ENCODE data around the gene IFNE.

IFNE gene

GRCh38 chr9:21510806-21511205 is 28.7 kb upstream of the IFNE start:
- no peaks in the 10 kb centered on the region for H3K9me3 ChIP-seq (ENCODE audit: low read length)
- no peaks in the 10 kb centered on the region for H3K27me3 ChIP-seq (ENCODE audit: insufficient read depth, low read length)
- no peak overlapping the region for H2AFZ ChIP-seq (ENCODE audit: low read depth, low read length)
- H3K4me3 ChIP-seq (ENCODE audit: low read length), result no peak overlapping the region
- H3K4me1 ChIP-seq (ENCODE audit: insufficient read depth, low read length), result no peaks in the 10 kb centered on the region
- H3K36me3 ChIP-seq (ENCODE audit: insufficient read depth, low read length), result no peaks in the 10 kb centered on the region

GRCh38 chr9:21507483-21507790 is 25.3 kb upstream of the IFNE start:
- Histone ChIP-seq H3K36me3 (ENCODE audit: insufficient read depth, low read length) (no peaks in the 10 kb centered on the region), H3K4me1 (ENCODE audit: insufficient read depth, low read length) (no peaks in the 10 kb centered on the region), H3K27me3 (ENCODE audit: insufficient read depth, low read length) (no peaks in the 10 kb centered on the region), H2AFZ (ENCODE audit: low read depth, low read length) (no peak overlapping the region), H3K4me3 (ENCODE audit: low read length) (no peak overlapping the region), H3K9me3 (ENCODE audit: low read length) (no peaks in the 10 kb centered on the region)

- Histone ChIP-seq H3K4me3 (ENCODE audit: low read length) (no peak overlapping the region), H3K9me3 (ENCODE audit: low read length) (no peaks in the 10 kb centered on the region), H2AFZ (ENCODE audit: low read depth, low read length) (no peak overlapping the region), H3K4me1 (ENCODE audit: insufficient read depth, low read length) (no peaks in the 10 kb centered on the region), H3K36me3 (ENCODE audit: insufficient read depth, low read length) (no peaks in the 10 kb centered on the region), H3K27me3 (ENCODE audit: insufficient read depth, low read length) (no peaks in the 10 kb centered on the region)
These were observed 24.7 kb upstream of the IFNE start for GRCh38 chr9:21506626-21507482.

DNA sequence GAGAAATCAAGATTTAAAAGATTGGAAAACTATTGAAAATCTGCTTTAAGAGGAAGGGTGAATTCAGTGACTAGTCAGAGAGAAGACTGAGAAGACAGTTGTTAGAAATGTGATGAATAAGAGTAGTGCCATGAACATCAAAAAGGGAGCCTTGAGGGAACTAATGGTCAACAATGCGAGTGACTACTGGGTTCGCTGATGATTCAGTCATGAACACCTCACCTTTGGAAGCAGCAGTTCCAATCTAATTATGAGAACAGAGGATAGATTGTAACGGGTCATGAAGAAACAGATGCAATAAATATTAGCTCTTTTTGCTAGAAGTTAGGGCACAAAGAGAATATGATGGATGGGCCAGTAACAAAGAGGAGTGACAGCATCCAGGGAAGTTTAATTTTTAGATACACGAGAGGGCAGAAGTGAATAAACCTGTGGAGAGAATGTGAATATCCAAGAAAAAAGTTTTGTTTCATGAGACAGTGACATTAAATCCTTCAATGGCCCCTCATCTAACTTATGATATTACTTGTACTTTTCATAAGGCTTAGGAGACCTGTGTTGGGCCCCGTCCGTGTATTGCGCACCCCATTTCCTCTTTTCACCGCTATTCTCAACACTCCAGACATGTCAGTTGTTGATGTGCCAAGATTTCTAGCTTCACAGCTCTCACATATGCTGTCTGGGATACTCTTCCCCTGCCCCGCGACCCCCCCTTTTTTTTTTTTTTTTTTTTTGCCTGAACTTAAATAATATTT is 23.5 kb upstream of the IFNE start:
- Histone ChIP-seq H3K4me1 (ENCODE audit: insufficient read depth, low read length) (no peaks in the 10 kb centered on the region), H3K4me3 (ENCODE audit: low read length) (no peak overlapping the region), H3K27me3 (ENCODE audit: insufficient read depth, low read length) (no peaks in the 10 kb centered on the region), H3K36me3 (ENCODE audit: insufficient read depth, low read length) (no peaks in the 10 kb centered on the region), H2AFZ (ENCODE audit: low read depth, low read length) (no peak overlapping the region), H3K9me3 (ENCODE audit: low read length) (no peaks in the 10 kb centered on the region)

DNA sequence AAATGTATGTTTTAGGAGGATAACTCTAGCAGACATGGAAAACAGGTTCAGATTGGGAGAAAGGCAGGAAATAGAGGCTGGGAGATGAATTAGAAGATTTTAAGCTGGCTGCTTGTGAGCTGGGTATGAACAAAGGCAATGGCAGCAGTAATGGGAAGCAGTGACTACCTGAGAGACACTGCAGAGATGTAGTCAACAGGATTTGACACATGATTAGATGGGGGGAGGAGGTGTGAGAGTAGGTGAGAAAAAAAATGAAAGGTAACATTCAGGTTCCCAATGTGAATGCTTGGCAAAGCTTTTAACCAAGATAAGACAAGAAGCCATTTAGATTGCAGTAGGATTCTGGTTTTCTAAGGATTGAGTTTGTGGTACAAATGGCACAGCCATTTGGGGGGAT is 22.8 kb upstream of the IFNE start:
- Histone ChIP-seq H3K27me3 (ENCODE audit: insufficient read depth, low read length) (no peaks in the 10 kb centered on the region), H2AFZ (ENCODE audit: low read depth, low read length) (no peak overlapping the region), H3K9me3 (ENCODE audit: low read length) (no peaks in the 10 kb centered on the region), H3K4me1 (ENCODE audit: insufficient read depth, low read length) (no peaks in the 10 kb centered on the region), H3K36me3 (ENCODE audit: insufficient read depth, low read length) (no peaks in the 10 kb centered on the region), H3K4me3 (ENCODE audit: low read length) (no peak overlapping the region)

DNA sequence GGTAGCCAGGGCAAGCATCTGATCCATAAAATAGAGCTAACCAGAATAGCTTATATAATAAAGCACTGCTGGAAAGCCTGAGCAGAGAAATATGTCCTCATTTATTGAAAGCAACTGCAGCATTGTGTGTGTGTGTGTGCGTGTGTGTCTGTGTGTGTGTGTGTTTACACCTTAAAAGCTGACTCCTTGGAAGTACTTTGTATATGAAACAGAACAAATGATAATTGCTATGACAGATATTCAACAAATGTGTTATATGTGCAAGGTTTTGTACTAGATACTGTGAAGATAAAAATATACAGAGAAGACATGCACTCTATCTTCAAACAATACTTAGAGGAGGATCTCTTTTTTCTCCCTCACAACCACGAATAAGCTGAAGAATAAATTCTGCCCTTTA is 22.0 kb upstream of the IFNE start:
- Histone ChIP-seq H3K36me3 (ENCODE audit: insufficient read depth, low read length) (no peaks in the 10 kb centered on the region), H3K4me1 (ENCODE audit: insufficient read depth, low read length) (no peaks in the 10 kb centered on the region), H3K9me3 (ENCODE audit: low read length) (no peaks in the 10 kb centered on the region), H2AFZ (ENCODE audit: low read depth, low read length) (no peak overlapping the region), H3K27me3 (ENCODE audit: insufficient read depth, low read length) (no peaks in the 10 kb centered on the region), H3K4me3 (ENCODE audit: low read length) (no peak overlapping the region)

DNA sequence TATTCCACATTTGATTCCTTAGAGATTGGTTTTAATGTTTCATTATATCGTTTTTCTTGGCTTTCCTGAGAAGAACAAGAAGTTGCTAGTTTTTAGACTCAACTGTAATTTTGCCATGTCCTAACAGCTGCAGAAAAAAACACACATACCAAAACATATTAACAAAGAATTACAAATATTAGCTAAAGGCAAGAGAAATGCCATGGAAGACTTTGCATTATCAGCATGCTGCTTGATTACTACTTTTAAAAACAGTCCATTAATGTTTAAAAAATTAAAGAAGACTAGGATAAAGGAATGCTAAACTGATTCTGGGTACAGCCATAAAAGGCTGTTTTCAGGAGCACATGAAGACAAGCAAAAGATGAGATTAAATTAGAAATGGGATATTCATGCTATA is 20.5 kb upstream of the IFNE start:
- Histone ChIP-seq H3K4me3 (ENCODE audit: low read length) (no peak overlapping the region), H2AFZ (ENCODE audit: low read depth, low read length) (no peak overlapping the region), H3K9me3 (ENCODE audit: low read length) (no peaks in the 10 kb centered on the region), H3K27me3 (ENCODE audit: insufficient read depth, low read length) (no peaks in the 10 kb centered on the region), H3K36me3 (ENCODE audit: insufficient read depth, low read length) (no peaks in the 10 kb centered on the region), H3K4me1 (ENCODE audit: insufficient read depth, low read length) (no peaks in the 10 kb centered on the region)

DNA sequence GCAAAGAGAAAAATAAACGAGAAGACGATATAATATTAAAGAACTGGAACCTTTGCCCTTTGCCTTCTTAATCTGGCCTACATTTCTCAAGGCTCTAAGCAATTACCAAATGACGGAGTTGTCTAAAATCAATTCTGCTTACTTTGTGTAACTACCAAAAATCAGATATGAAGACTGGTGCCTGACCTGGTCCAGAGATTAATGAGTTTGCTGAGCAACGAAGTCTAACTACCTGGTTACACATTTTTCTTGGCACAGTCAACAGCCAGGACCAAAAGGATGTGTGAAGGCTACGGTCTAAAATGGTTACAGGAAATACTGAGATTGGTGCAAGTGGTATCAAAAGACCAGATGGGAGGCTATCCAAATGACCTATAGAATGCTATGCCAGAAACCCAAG is 17.8 kb upstream of the IFNE start:
- no peak overlapping the region for H2AFZ ChIP-seq (ENCODE audit: low read depth, low read length)
- no peaks in the 10 kb centered on the region for H3K27me3 ChIP-seq (ENCODE audit: insufficient read depth, low read length)
- H3K9me3 ChIP-seq (ENCODE audit: low read length), result no peaks in the 10 kb centered on the region
- no peaks in the 10 kb centered on the region for H3K4me1 ChIP-seq (ENCODE audit: insufficient read depth, low read length)
- H3K4me3 ChIP-seq (ENCODE audit: low read length), result no peak overlapping the region
- no peaks in the 10 kb centered on the region for H3K36me3 ChIP-seq (ENCODE audit: insufficient read depth, low read length)

DNA sequence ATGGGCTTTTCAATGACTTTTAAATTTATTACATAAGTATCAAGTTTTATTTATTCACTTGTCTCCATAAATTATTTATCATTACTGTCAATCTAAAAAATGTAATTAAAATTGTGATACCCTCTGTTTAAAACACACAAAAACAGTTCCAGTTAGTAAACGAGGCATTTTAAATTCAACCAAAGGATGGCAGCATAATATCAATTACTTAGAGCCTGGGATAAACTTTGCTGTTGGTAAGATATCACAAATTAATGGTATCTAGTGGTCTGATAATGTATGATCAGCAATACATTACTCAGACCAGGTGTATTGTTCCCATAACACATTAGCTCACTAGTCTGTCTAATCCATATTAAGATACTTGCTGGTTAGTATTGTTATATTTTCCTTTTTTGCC is 9.6 kb upstream of the IFNE start:
- Histone ChIP-seq H3K4me1 (ENCODE audit: insufficient read depth, low read length) (no peaks in the 10 kb centered on the region), H3K9me3 (ENCODE audit: low read length) (no peaks in the 10 kb centered on the region), H3K27me3 (ENCODE audit: insufficient read depth, low read length) (no peaks in the 10 kb centered on the region), H2AFZ (ENCODE audit: low read depth, low read length) (no peak overlapping the region), H3K4me3 (ENCODE audit: low read length) (no peak overlapping the region), H3K36me3 (ENCODE audit: insufficient read depth, low read length) (no peaks in the 10 kb centered on the region)

- Histone ChIP-seq H3K9me3 (ENCODE audit: low read length) (no peaks in the 10 kb centered on the region), H2AFZ (ENCODE audit: low read depth, low read length) (no peak overlapping the region)
These were observed 550 bp downstream of the IFNE start for GRCh38 chr9:21481470-21482056.

GRCh38 chr9:21479152-21479702 is 2.9 kb downstream of the IFNE start:
- Histone ChIP-seq H3K36me3 (ENCODE audit: insufficient read depth, low read length) (no peaks in the 10 kb centered on the region), H3K27me3 (ENCODE audit: insufficient read depth, low read length) (peaks cover 2% of the 10 kb centered on the region), H2AFZ (ENCODE audit: low read depth, low read length) (no peak overlapping the region), H3K4me3 (ENCODE audit: low read length) (no peak overlapping the region), H3K9me3 (ENCODE audit: low read length) (no peaks in the 10 kb centered on the region), H3K4me1 (ENCODE audit: insufficient read depth, low read length) (no peaks in the 10 kb centered on the region)

More at GRCh38 chr9:21481470-21482056, 550 bp downstream of the IFNE start:
- no peak overlapping the region for H3K4me3 ChIP-seq (ENCODE audit: low read length)
- H3K27me3 ChIP-seq (ENCODE audit: insufficient read depth, low read length), result no peaks in the 10 kb centered on the region
- no peaks in the 10 kb centered on the region for H3K4me1 ChIP-seq (ENCODE audit: insufficient read depth, low read length)
- H3K36me3 ChIP-seq (ENCODE audit: insufficient read depth, low read length), result no peaks in the 10 kb centered on the region

GRCh38 chr9:21477466-21477865 is 4.6 kb downstream of the IFNE start:
- H3K9me3 ChIP-seq (ENCODE audit: low read length), result no peaks in the 10 kb centered on the region
- no peaks in the 10 kb centered on the region for H3K4me1 ChIP-seq (ENCODE audit: insufficient read depth, low read length)
- no peak overlapping the region for H3K4me3 ChIP-seq (ENCODE audit: low read length)
- no peaks in the 10 kb centered on the region for H3K36me3 ChIP-seq (ENCODE audit: insufficient read depth, low read length)
- peaks cover 2% of the 10 kb centered on the region for H3K27me3 ChIP-seq (ENCODE audit: insufficient read depth, low read length)
- no peak overlapping the region for H2AFZ ChIP-seq (ENCODE audit: low read depth, low read length)

DNA sequence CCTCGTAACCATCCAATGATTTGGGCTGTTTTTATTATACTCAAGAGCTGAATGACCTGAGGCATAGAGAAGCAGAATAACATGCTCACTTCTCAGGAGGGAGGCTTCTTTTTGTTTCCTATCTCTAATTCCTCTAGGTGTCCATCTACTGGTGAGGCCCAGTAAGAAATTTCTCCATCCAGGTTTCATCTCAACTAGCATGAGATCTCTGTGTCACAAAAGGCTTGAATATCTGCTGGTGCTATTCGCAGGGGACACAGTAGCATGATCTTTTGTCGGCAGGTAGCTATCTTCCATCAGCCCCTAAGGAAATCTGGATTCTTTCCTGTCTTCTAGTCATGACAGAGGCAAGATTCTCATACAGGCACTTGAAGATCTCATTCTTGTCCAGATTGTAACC is 8.9 kb downstream of the IFNE start:
- Histone ChIP-seq H3K36me3 (ENCODE audit: insufficient read depth, low read length) (no peaks in the 10 kb centered on the region), H3K27me3 (ENCODE audit: insufficient read depth, low read length) (peaks cover 2% of the 10 kb centered on the region), H3K4me1 (ENCODE audit: insufficient read depth, low read length) (no peaks in the 10 kb centered on the region), H2AFZ (ENCODE audit: low read depth, low read length) (no peak overlapping the region), H3K9me3 (ENCODE audit: low read length) (no peaks in the 10 kb centered on the region), H3K4me3 (ENCODE audit: low read length) (no peak overlapping the region)
